HG02981 (cell line): ENCODE measurements around the gene ABCA7.
"Not testable (repeated sequence)": the region's sequence is repeated elsewhere in the genome, so short reads cannot be mapped to it uniquely, and the experiment has no call there.

ENCODE experiments used
- ATAC-seq: cut with Tn5 transposase; IDR thresholded peaks from one replicate; pipeline ENCODE4 v1.9.1; 2021; ENCODE audit warnings: mild to moderate bottlenecking, moderate library complexity; ENCODE audit not compliant: unreplicated experiment

Gene ABCA7

GRCh38 chr19:1015061-1015781 lies 24.7 kb upstream of the ABCA7 start:
- no peak for ATAC-seq

- ATAC-seq = no peak
These were observed 23.9 kb upstream of the ABCA7 start for GRCh38 chr19:1015782-1016646.

GRCh38 chr19:1016647-1017114 lies 23.2 kb upstream of the ABCA7 start:
- no peak for ATAC-seq

GRCh38 chr19:1017115-1017905 lies 22.6 kb upstream of the ABCA7 start:
- no peak for ATAC-seq

- ATAC-seq = no peak
These were observed 22.0 kb upstream of the ABCA7 start for GRCh38 chr19:1017906-1018305.

- no peak for ATAC-seq
These were observed 21.5 kb upstream of the ABCA7 start for GRCh38 chr19:1018393-1018792.

- no peak for ATAC-seq
These were observed 20.8 kb upstream of the ABCA7 start for GRCh38 chr19:1018932-1019615.

- ATAC-seq = no peak
These were observed 20.3 kb upstream of the ABCA7 start for GRCh38 chr19:1019616-1019961.

- no peak for ATAC-seq
These were observed 19.7 kb upstream of the ABCA7 start for GRCh38 chr19:1019980-1020867.

GRCh38 chr19:1020868-1021425 lies 19.0 kb upstream of the ABCA7 start, which contains the start of gene TMEM259:
TMEM259 (minus strand) TSS chr19:1021123; CDS start chr19:1020996, 127 bp downstream.
- ATAC-seq = peak; percentile 82

GRCh38 chr19:1023883-1024188 lies 16.1 kb upstream of the ABCA7 start:
- not testable (repeated sequence) for ATAC-seq

- ATAC-seq = not testable (repeated sequence)
These were observed 14.8 kb upstream of the ABCA7 start for GRCh38 chr19:1025080-1025479.

GRCh38 chr19:1025960-1026782 lies 13.7 kb upstream of the ABCA7 start, which contains the start of gene CNN2:
CNN2 (plus strand) TSS chr19:1026608; CDS start chr19:1026662, 54 bp downstream.
- peak; percentile 48 for ATAC-seq

- peak; percentile 15 for ATAC-seq
These were observed 12.9 kb upstream of the ABCA7 start for GRCh38 chr19:1026783-1027649.

- no peak for ATAC-seq
These were observed 12.3 kb upstream of the ABCA7 start for GRCh38 chr19:1027650-1028061.

GRCh38 chr19:1028062-1028926 lies 11.6 kb upstream of the ABCA7 start:
- no peak for ATAC-seq
